NT2/D1 (cell line): ENCODE data around the gene C11orf97.

Experiments
- DNase-seq: peaks from one replicate; pipeline ENCODE4 v3.0.0-alpha.2; 2011; ENCODE audit warnings: low read depth, low spot score
- H3K27me3 ChIP-seq: 2 replicates; pipeline ENCODE4 v1.6.0; 2011; ENCODE audit warnings: mild to moderate bottlenecking; ENCODE audit not compliant: insufficient read length, insufficient read depth
- H3K36me3 ChIP-seq: 2 replicates; pipeline ENCODE4 v1.6.1; 2011; ENCODE audit warnings: mild to moderate bottlenecking, low read length, mixed read lengths; ENCODE audit not compliant: insufficient read depth, insufficient read length
- H3K4me1 ChIP-seq: 2 replicates; pipeline ENCODE4 v1.5.1; 2011; ENCODE audit not compliant: insufficient read depth, insufficient read length
- H3K4me3 ChIP-seq: 2 replicates; pipeline ENCODE4 v1.5.1; 2011; ENCODE audit warnings: low read depth; ENCODE audit not compliant: insufficient read length
- H3K9ac ChIP-seq: 2 replicates; pipeline ENCODE4 v1.6.0; 2011; ENCODE audit warnings: low read depth; ENCODE audit not compliant: insufficient read length
- H3K9me3 ChIP-seq: 2 replicates; pipeline ENCODE4 v1.5.1; 2011; ENCODE audit warnings: mild to moderate bottlenecking, low read length; ENCODE audit not compliant: insufficient read depth
- SUZ12 ChIP-seq: IDR thresholded peaks from 2 replicates; pipeline ENCODE4 v1.6.1; 2011; ENCODE audit not compliant: insufficient read length, insufficient read depth; ENCODE audit errors: extremely low read depth
- YY1 ChIP-seq: IDR thresholded peaks from 2 replicates; pipeline ENCODE4 v1.6.1; 2011; ENCODE audit not compliant: insufficient read length, insufficient read depth
- ZNF274 ChIP-seq: IDR thresholded peaks from 2 replicates; pipeline ENCODE4 v1.6.1; 2011; ENCODE audit warnings: mild to moderate bottlenecking, low read depth, low read length

Gene C11orf97

GRCh38 chr11:94515398-94515797 is 3.1 kb downstream of the C11orf97 start:
- Histone ChIP-seq H3K9me3 (no peaks in the 10 kb centered on the region), H3K4me3 (no peak overlapping the region), H3K4me1 (no peaks in the 10 kb centered on the region), H3K36me3 (no peaks in the 10 kb centered on the region), H3K27me3 (peaks cover 23% of the 10 kb centered on the region), H3K9ac (no peak overlapping the region)
- TF ChIP-seq ZNF274 (no peak), SUZ12 (no peak), YY1 (no peak)
- DNase-seq: no peak

GRCh38 chr11:94516725-94517124 is 4.5 kb downstream of the C11orf97 start:
- Histone ChIP-seq H3K4me3 (no peak overlapping the region), H3K9ac (no peak overlapping the region), H3K4me1 (no peaks in the 10 kb centered on the region), H3K9me3 (no peaks in the 10 kb centered on the region), H3K27me3 (peaks cover 23% of the 10 kb centered on the region), H3K36me3 (no peaks in the 10 kb centered on the region)
- TF ChIP-seq ZNF274 (no peak), SUZ12 (no peak), YY1 (no peak)
- no peak for DNase-seq

- H3K9me3 ChIP-seq: no peaks in the 10 kb centered on the region
- H3K4me1 ChIP-seq: no peaks in the 10 kb centered on the region
- TF ChIP-seq YY1 (no peak), ZNF274 (no peak), SUZ12 (no peak)
- no peak for DNase-seq
- no peaks in the 10 kb centered on the region for H3K36me3 ChIP-seq
- H3K9ac ChIP-seq: no peak overlapping the region
- H3K27me3 ChIP-seq: peaks cover 9% of the 10 kb centered on the region
- H3K4me3 ChIP-seq: no peak overlapping the region
Observed at GRCh38 chr11:94518300-94518699, 6.0 kb downstream of the C11orf97 start.

GRCh38 chr11:94519478-94520084 is 7.3 kb downstream of the C11orf97 start:
- H3K9me3 ChIP-seq: no peaks in the 10 kb centered on the region
- TF ChIP-seq SUZ12: no peak
- no peak overlapping the region for H3K4me3 ChIP-seq
- H3K36me3 ChIP-seq: no peaks in the 10 kb centered on the region
- H3K27me3 ChIP-seq: peaks cover 3% of the 10 kb centered on the region
- H3K4me1 ChIP-seq: no peaks in the 10 kb centered on the region
- no peak for DNase-seq
- H3K9ac ChIP-seq: no peak overlapping the region

- Histone ChIP-seq H3K9me3 (no peaks in the 10 kb centered on the region), H3K27me3 (no peaks in the 10 kb centered on the region), H3K9ac (no peak overlapping the region), H3K4me1 (no peaks in the 10 kb centered on the region), H3K4me3 (no peak overlapping the region), H3K36me3 (no peaks in the 10 kb centered on the region)
- no peak for TF ChIP-seq ZNF274
- DNase-seq: no peak
Observed at GRCh38 chr11:94521684-94522083, 9.4 kb downstream of the C11orf97 start.

- no peak for TF ChIP-seq ZNF274
- TF ChIP-seq YY1: no peak
- TF ChIP-seq SUZ12: no peak
Observed at GRCh38 chr11:94524341-94524740, 12.1 kb downstream of the C11orf97 start.

GRCh38 chr11:94525546-94526324 is 13.5 kb downstream of the C11orf97 start:
- no peaks in the 10 kb centered on the region for H3K9me3 ChIP-seq
- TF ChIP-seq SUZ12: no peak
- no peak for TF ChIP-seq ZNF274
- no peak for TF ChIP-seq YY1
- H3K4me3 ChIP-seq: no peak overlapping the region
- no peaks in the 10 kb centered on the region for H3K4me1 ChIP-seq
- no peak overlapping the region for H3K9ac ChIP-seq
- DNase-seq: no peak
- no peaks in the 10 kb centered on the region for H3K36me3 ChIP-seq
- no peaks in the 10 kb centered on the region for H3K27me3 ChIP-seq

More at GRCh38 chr11:94524341-94524740, 12.1 kb downstream of the C11orf97 start:
- no peak for DNase-seq
- H3K4me3 ChIP-seq: no peak overlapping the region
- H3K9me3 ChIP-seq: no peaks in the 10 kb centered on the region
- no peaks in the 10 kb centered on the region for H3K27me3 ChIP-seq
- no peak overlapping the region for H3K9ac ChIP-seq
- no peaks in the 10 kb centered on the region for H3K36me3 ChIP-seq
- H3K4me1 ChIP-seq: no peaks in the 10 kb centered on the region
